HPDE6-E6E7 (cell line): ENCODE results near the gene AOAH.
"Not testable (repeated sequence)": the region's sequence is repeated elsewhere in the genome, so short reads cannot be mapped to it uniquely, and the experiment has no call there.

Experiments used
- DNase-seq: peaks from one replicate; pipeline ENCODE4 v3.0.0; 2011; ENCODE audit warnings: missing footprints; ENCODE audit errors: extremely low spot score

The AOAH gene

GRCh38 chr7:36739351-36739750 is 15.1 kb upstream of the AOAH start:
- DNase-seq: no peak

- DNase-seq: no peak
Observed at GRCh38 chr7:36736899-36737211, 12.6 kb upstream of the AOAH start.

- DNase-seq: no peak
Observed at GRCh38 chr7:36736090-36736898, 12.0 kb upstream of the AOAH start.

GRCh38 chr7:36735172-36735571 is 10.9 kb upstream of the AOAH start:
- DNase-seq: no peak

GRCh38 chr7:36734731-36735130 is 10.4 kb upstream of the AOAH start:
- no peak for DNase-seq

- DNase-seq: no peak
Observed at GRCh38 chr7:36733411-36733810, 9.1 kb upstream of the AOAH start.

- no peak for DNase-seq
Observed at GRCh38 chr7:36732806-36733205, 8.5 kb upstream of the AOAH start.

GRCh38 chr7:36730046-36730445 is 5.8 kb upstream of the AOAH start:
- DNase-seq: no peak

GRCh38 chr7:36728143-36728542 is 3.8 kb upstream of the AOAH start:
- DNase-seq: no peak

GRCh38 chr7:36726806-36727503 is 2.7 kb upstream of the AOAH start:
- DNase-seq: no peak

- no peak for DNase-seq
Observed at GRCh38 chr7:36726311-36726710, 2.0 kb upstream of the AOAH start.

GRCh38 chr7:36724996-36725395 is 702 bp upstream of the AOAH start:
- no peak for DNase-seq

- DNase-seq: no peak
Observed at GRCh38 chr7:36723291-36723690, 1.0 kb downstream of the AOAH start.

- no peak for DNase-seq
Observed at GRCh38 chr7:36719083-36719632, 5.1 kb downstream of the AOAH start.

GRCh38 chr7:36717586-36717985 is 6.7 kb downstream of the AOAH start:
- DNase-seq: no peak

- DNase-seq: not testable (repeated sequence)
Observed at GRCh38 chr7:36716802-36717201, 7.5 kb downstream of the AOAH start.

GRCh38 chr7:36712015-36712414 is 12.3 kb downstream of the AOAH start:
- DNase-seq: no peak

GRCh38 chr7:36711256-36711655 is 13.0 kb downstream of the AOAH start:
- no peak for DNase-seq

GRCh38 chr7:36710186-36710791 is 14.0 kb downstream of the AOAH start:
- DNase-seq: no peak

GRCh38 chr7:36708767-36709166 is 15.5 kb downstream of the AOAH start:
- no peak for DNase-seq

GRCh38 chr7:36707898-36708297 is 16.4 kb downstream of the AOAH start:
- DNase-seq: no peak

- DNase-seq: no peak
Observed at GRCh38 chr7:36707465-36707864, 16.8 kb downstream of the AOAH start.

- not testable (repeated sequence) for DNase-seq
Observed at GRCh38 chr7:36703860-36704259, 20.4 kb downstream of the AOAH start.
